ENCODE data around the gene ATP5ME.

The ATP5ME gene

DNA sequence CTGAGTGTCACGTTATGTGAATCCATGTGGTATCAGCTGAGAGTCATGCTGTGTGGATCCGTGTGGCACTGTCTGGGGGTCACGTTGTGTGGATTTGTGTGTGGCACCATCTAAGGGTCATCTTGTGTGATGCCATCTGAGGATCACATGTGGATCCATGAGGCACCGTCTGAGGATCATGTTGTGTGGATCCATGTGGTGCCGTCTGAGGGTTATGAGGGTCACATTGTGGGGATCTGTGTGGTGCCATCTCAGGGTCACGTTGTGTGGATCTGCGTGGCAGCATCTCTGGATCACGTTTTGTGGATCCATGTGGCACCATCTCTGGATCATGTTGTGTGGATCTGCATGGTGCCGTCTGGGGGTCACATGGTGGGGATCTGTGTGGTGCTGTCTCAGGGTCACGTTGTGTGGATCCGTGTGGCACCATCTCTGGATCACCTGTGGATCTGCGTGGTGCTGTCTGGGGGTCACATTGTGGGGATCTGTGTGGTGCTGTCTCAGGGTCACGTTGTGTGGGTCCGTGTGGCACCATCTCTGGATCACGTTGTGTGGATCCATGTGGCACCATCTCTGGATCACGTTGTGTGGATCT is 41.8 kb downstream of the ATP5ME start:
- no peak for DNase-seq

GRCh38 chr4:630656-631055 is 43.4 kb downstream of the ATP5ME start:
- no peak for DNase-seq

- DNase-seq = no peak
Measured at GRCh38 chr4:629915-630641, 44.0 kb downstream of the ATP5ME start.

- DNase-seq = no peak
Measured at GRCh38 chr4:629636-629914, 44.5 kb downstream of the ATP5ME start.

DNA sequence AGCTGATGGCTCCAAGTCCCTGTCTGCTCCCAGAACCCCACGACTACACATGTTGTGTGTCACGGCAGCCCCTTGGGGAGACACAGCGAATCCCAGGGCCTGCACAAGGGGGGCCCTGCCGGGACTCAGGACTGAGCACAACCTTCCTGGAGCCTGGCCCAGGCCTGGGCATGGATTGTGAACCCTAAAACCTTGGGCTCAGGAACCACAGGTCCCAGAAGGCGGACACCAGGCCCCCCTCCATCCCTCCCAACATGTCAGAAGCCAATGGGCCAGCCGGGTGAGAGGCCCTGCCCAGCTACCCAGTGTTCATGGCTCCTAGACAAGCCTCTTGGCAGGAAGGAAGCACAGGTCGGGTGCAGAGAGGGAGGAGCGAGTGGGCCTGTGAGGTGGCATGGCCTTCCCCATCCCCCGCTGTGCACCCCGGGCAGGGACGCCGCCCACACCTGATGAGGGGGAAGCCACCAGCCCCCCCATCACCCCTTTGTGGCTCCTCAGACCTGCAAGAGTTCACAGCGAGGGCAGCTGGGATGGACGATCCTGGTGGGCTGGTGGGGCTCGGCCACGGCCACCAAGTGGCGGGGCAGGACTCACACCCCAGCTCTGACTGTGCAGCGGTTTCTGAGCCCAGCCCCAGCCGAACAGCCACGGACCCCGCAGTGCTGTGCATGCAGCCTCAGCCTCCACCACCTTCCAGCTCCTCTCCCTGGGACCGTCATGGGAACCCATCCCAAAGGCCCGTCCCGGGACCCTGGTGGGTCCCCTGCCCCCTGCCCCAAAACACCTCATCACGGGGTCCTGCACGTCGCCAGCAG is 45.0 kb downstream of the ATP5ME start:
- no peak for DNase-seq

DNA sequence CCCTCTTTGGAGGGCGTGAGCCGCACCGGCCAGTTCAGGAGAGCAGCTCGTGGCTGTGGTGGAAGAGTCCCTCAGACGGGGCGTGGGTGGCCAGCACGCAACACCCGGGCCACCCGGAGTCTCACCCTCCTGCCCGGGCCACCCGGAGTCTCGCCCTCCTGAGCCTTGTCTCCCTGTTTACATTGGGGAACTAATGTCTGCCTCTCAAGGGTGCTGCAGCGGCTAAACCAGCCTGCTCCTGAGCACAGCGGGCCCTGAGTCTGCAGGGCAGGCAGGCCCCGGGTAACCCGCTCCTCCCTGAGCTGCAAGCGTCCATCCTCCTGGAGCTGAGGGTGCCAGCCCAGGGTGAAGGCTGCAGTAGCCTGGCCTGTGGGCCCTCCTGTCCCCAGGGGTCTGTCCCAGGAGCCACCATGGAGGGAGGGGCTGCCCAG is 45.8 kb downstream of the ATP5ME start:
- no peak for DNase-seq

- DNase-seq = no peak
Measured at GRCh38 chr4:627347-628125, 46.5 kb downstream of the ATP5ME start.

DNA sequence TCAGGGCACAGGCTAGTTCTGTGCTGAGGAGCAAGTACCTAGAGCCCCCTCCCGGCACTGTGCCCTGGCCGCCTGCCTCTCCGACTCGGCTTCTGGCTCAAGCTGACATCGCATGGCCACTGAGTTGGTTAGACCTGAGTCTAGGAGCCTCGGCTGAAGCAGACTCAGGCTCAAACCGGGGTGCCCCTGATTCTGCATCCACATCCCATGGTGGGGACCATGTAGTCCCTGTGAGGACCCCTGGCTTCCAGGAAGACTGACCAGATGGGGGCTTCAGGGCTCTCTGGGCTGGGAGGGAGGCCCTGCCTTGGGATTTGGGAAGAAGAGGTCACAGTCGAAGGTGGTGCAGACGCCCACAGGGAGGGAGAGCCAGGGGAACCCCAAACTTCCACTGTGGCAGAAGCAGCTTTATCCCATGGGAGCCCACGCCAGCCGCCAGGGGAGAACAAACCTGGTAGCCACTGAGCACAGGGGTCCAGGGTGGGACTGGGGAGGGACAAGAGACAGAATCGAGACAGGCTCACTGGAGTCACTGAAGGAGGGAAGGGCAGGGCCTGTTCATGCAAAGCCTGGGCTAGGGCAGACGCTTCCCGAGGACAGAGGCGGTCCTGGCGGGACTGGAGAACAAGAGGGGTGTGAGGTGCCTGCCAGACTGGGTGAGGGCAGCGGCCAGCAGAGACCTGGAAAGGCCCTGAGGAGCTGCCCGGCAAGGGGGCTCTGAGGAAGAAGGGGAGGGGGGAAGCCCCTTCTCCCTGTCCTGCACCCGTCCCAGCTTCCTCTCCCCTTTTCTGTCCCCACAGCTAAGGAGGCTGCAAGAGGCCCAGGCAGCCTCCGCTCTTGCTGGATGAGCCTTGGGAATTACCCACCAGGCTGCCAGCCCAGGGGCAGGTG is 47.6 kb downstream of the ATP5ME start:
- DNase-seq = no peak

- DNase-seq = no peak
Measured at GRCh38 chr4:625631-626161, 48.4 kb downstream of the ATP5ME start.

DNA sequence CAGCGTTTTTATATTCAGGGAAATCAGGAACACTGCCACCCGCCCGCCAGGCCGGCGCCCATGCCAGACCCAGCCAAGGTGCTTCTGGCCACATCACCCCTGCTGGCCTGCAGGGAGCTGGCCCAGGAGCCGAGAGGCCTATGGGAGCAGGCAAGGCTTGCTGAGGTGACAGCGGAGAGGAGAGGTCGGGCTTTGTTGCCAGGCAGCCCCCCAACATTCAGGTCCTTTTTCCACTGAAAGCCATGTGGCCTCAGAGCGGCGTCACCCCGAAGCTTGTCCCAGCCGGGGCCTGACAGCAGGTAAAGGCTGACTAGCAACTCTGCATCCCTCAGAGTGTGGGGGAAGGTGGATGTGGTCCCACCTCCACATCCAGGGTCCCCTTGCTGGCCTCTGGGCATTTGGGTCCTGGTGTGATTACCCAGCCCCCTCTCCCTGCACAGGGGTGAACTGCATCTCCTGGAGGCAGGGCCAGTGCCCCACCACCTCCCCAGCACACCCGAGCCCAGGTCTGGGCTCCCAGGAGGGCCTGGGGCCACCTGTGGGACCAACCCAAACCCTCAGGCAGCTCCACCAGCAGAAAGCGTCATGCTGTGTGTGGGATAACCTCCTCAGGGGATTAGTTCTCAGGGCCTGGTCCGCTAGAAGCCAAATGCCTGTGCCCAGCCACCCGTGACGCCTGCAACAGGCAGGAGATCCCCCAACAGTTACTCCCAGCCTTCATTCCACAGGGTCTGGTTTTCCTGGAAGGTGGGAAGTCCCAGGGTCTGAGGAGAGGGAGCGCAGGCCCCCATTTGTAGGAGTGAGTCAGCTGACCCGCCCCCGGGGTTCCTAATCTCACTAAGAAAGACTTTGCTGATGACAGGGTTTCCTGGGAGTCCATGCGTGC is 49.1 kb downstream of the ATP5ME start, which contains the start of gene PDE6B:
TSS of gene PDE6B (plus strand) at position 869 of the 886 bp plus-strand sequence. CDS start 54 bp downstream, outside the sequence.
- DNase-seq = no peak

GRCh38 chr4:623914-624566 is 50.0 kb downstream of the ATP5ME start:
- no peak for DNase-seq

GRCh38 chr4:622996-623913 is 50.8 kb downstream of the ATP5ME start:
- DNase-seq = no peak

Measured in SHP77 (cell line).